DOHH2 (cell line): ENCODE data around the gene ADRA2B.

Experiments used
- H3F3A ChIP-seq: fragments of 200-600 bp; sonication (generic), shearing (Covaris generic); 2 replicates; pipeline ENCODE4 v1.6.0; 2016; ENCODE audit warnings: antibody characterized with exemption, mild to moderate bottlenecking; ENCODE audit not compliant: control insufficient read depth, insufficient read depth
- H3K27ac ChIP-seq: fragments of 200-600 bp; sonication (generic); 2 replicates; pipeline ENCODE4 v1.5.1; 2014; ENCODE audit warnings: low read depth, mild to moderate bottlenecking, low read length, moderate library complexity
- H3K27me3 ChIP-seq: fragments of 200-600 bp; sonication (generic); 2 replicates; pipeline ENCODE4 v1.6.1; 2014; ENCODE audit warnings: mild to moderate bottlenecking, low read length, mixed read lengths; ENCODE audit not compliant: control insufficient read depth
- H3K36me3 ChIP-seq: fragments of 200-600 bp; sonication (generic); 2 replicates; pipeline ENCODE4 v1.6.1; 2014; ENCODE audit warnings: mild to moderate bottlenecking, low read length, moderate library complexity, mixed read lengths; ENCODE audit not compliant: control insufficient read depth
- H3K4me1 ChIP-seq: fragments of 200-600 bp; sonication (generic); 2 replicates; pipeline ENCODE4 v1.6.1; 2014; ENCODE audit warnings: mild to moderate bottlenecking, low read length, mixed read lengths; ENCODE audit not compliant: control insufficient read depth
- H3K4me2 ChIP-seq: fragments of 200-600 bp; sonication (generic); 2 replicates; pipeline ENCODE4 v1.6.0; 2014; ENCODE audit warnings: mild to moderate bottlenecking, low read length, moderate library complexity
- H3K4me3 ChIP-seq: fragments of 200-600 bp; sonication (generic); 2 replicates; pipeline ENCODE4 v1.5.1; 2014; ENCODE audit warnings: mild to moderate bottlenecking, low read length, mixed read lengths
- H3K79me2 ChIP-seq: fragments of 200-600 bp; sonication (generic); 2 replicates; pipeline ENCODE4 v1.6.1; 2014; ENCODE audit warnings: mild to moderate bottlenecking, low read length, mixed read lengths; ENCODE audit not compliant: control insufficient read depth
- H3K9me2 ChIP-seq: fragments of 200-600 bp; sonication (generic); replicated peaks from 2 replicates; pipeline ENCODE4 v1.6.1; 2014; ENCODE audit warnings: mild to moderate bottlenecking, low read length, mixed read lengths; ENCODE audit not compliant: control insufficient read depth
- H3K9me3 ChIP-seq: fragments of 200-600 bp; sonication (generic); 2 replicates; pipeline ENCODE4 v1.6.1; 2014; ENCODE audit warnings: antibody characterized with exemption, low read length, mixed read lengths; ENCODE audit not compliant: control insufficient read depth, insufficient read depth
- H4K20me1 ChIP-seq: fragments of 200-600 bp; sonication (generic); 2 replicates; pipeline ENCODE4 v1.6.0; 2014; ENCODE audit warnings: low read depth, mild to moderate bottlenecking, antibody characterized with exemption, low read length, moderate library complexity; ENCODE audit not compliant: control insufficient read depth, insufficient read depth
- CTCF ChIP-seq: fragments of 200-600 bp; sonication (generic); IDR thresholded peaks from one replicate; pipeline ENCODE4 v1.5.1; 2014; ENCODE audit warnings: antibody characterized with exemption, mild to moderate bottlenecking, low read depth, low read length; ENCODE audit not compliant: poor library complexity, severe bottlenecking
- EZH2phosphoT487 ChIP-seq: fragments of 200-600 bp; sonication (generic); IDR thresholded peaks from 2 replicates; pipeline ENCODE4 v1.6.1; 2017; ENCODE audit warnings: borderline replicate concordance, mild to moderate bottlenecking, antibody characterized with exemption, low read length, moderate library complexity, mixed read lengths

The ADRA2B gene

GRCh38 chr2:96113367-96113677 is 3.0 kb downstream of the ADRA2B start:
- no peak overlapping the region for H3K4me3 ChIP-seq
- H3K27me3 ChIP-seq, result peaks cover 15% of the 10 kb centered on the region
- TF ChIP-seq CTCF, result peak; percentile 69
- TF ChIP-seq EZH2phosphoT487, result no peak
- H4K20me1 ChIP-seq, result no peaks in the 10 kb centered on the region
- H3K9me3 ChIP-seq, result no peaks in the 10 kb centered on the region
- H3K4me2 ChIP-seq, result no peak overlapping the region
- no peaks in the 10 kb centered on the region for H3K79me2 ChIP-seq
- H3K36me3 ChIP-seq, result no peaks in the 10 kb centered on the region
- H3K9me2 ChIP-seq, result no peaks in the 10 kb centered on the region
- H3K4me1 ChIP-seq, result peaks cover 16% of the 10 kb centered on the region
- H3K27ac ChIP-seq, result no peak overlapping the region
- no peaks in the 10 kb centered on the region for H3F3A ChIP-seq

GRCh38 chr2:96112501-96113366 is 3.6 kb downstream of the ADRA2B start:
- Histone ChIP-seq H3K9me2 (no peaks in the 10 kb centered on the region), H3K27ac (no peak overlapping the region), H3F3A (no peaks in the 10 kb centered on the region), H3K4me2 (no peak overlapping the region), H3K9me3 (no peaks in the 10 kb centered on the region), H3K4me1 (peaks cover 13% of the 10 kb centered on the region), H3K36me3 (no peaks in the 10 kb centered on the region), H3K27me3 (peaks cover 12% of the 10 kb centered on the region), H4K20me1 (no peaks in the 10 kb centered on the region), H3K79me2 (no peaks in the 10 kb centered on the region), H3K4me3 (no peak overlapping the region)
- TF ChIP-seq CTCF, result no peak
- no peak for TF ChIP-seq EZH2phosphoT487

GRCh38 chr2:96111823-96112500 is 4.4 kb downstream of the ADRA2B start:
- no peak overlapping the region for H3K27ac ChIP-seq
- no peaks in the 10 kb centered on the region for H3K9me3 ChIP-seq
- H3K4me3 ChIP-seq, result no peak overlapping the region
- H3K4me2 ChIP-seq, result no peak overlapping the region
- 0 out of 2 replicates have a peak, but pooled peaks cover 6% of the 10 kb centered on the region for H3K4me1 ChIP-seq
- no peaks in the 10 kb centered on the region for H3K79me2 ChIP-seq
- H4K20me1 ChIP-seq, result no peaks in the 10 kb centered on the region
- H3K36me3 ChIP-seq, result no peaks in the 10 kb centered on the region
- TF ChIP-seq CTCF (no peak), EZH2phosphoT487 (no peak)
- H3K27me3 ChIP-seq, result peaks cover 6% of the 10 kb centered on the region; the same call in 1 of the 2 replicates
- H3K9me2 ChIP-seq, result no peaks in the 10 kb centered on the region
- H3F3A ChIP-seq, result no peaks in the 10 kb centered on the region
